Ramos (cell line): ENCODE measurements around the gene SULF2.

Source experiments
- in situ Hi-C: fragments of 300-500 bp; cut with MboI; formaldehyde crosslinking; loops from one replicate; pipeline ENCODE4 v1.14.3; 2022; ENCODE audit warnings: low sequenced_read_pairs; ENCODE audit not compliant: unreplicated experiment

The SULF2 gene

DNA sequence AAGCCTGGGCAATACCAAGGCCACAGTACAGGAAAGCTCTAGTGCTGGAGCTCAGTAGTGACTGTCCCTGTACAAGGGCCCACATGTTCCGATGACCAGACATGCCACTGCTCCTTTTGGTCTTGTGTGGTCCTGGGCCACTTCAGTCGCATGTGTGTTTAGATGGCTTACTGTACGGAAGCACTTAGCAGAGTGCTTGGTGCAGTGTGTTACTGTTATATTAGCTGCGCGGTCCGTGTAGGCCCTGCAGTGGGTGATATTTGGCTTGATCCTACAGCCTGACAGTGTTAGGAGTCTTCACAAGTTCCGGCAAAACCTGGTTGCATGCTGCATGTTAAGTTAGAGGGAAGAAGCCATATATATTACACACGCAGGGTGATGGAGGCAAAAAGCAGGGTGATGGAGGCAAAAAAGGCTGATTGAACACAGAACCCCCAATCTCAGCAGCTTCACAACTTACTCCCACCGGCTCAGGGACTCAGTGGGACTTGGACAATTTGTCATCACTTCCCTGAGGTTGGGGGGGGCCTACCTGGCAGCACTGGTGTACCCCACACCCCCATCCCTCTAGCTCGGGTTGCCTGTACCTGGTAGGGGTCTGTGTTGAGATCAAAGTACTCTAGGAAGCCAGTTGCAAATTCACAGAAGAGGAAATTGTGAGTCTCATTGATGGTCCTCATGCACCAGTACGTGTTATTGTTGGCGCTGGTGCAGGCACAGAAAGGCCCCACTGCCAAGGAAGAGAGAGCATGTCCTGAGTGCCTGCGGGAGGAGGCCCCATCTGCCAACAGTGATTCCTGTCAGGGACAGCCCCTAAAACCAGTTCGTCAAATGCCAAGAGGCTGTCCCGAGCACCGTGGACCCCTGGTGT is 122.6 kb downstream of the SULF2 start:
- in situ Hi-C loops, result no loop called here

DNA sequence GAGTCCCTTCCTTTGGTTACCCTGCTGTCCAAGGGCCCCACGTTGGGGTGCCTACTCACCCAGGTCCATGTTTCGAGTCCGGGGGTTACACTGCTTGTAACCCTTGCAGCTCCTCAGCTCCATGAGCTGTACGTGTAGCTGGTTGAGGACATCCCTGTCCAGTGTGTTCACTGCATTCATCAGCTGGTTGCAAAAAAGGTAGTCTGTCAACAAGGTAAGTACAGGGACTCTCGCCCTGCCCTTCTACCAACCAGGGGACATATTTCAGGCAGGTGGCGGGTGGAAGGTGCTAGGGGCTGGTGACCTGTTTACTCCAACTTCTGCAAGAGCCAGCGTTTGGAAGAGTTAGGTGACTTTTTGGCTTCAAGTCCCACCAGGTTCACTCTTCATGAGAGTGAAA is 123.6 kb downstream of the SULF2 start:
- in situ Hi-C loops, result no loop called here

DNA sequence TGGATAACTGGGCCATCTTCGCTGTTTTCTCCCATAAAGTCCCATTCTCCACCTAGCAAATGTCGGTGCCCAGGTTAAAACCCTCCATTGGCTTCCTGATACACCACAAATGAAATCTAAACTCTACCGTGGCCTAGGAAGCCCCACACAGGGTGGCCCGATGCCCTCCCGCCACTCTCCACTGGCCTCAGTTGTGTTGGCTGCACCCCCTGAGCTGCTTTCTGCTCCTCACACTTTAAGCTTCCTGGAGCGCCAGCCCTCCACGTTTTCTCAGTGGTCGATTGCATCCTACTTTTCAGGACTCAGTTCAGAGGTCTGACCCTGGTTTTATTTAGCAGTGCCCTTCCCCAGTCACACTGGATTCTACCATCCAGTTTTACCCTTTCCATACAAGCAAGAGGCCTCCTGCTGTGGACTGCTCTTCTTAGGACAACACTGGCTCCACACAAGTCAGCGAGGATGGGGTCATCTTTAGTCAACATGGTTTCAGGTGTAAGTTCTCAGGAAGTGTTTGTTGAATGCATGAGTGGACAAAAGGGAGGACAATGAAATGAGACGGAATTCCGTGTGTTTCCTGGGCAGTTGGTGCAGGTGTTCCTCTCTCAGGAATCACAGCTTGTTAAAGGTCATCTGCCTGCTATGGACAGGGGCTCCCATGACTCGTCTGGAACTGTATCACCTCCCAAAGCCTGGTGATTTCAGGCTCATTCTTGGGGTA is 124.1 kb downstream of the SULF2 start:
- in situ Hi-C loops, result no loop called here

- in situ Hi-C loops, result no loop called here
Measured at GRCh38 chr20:47660602-47660905, 124.7 kb downstream of the SULF2 start.

DNA sequence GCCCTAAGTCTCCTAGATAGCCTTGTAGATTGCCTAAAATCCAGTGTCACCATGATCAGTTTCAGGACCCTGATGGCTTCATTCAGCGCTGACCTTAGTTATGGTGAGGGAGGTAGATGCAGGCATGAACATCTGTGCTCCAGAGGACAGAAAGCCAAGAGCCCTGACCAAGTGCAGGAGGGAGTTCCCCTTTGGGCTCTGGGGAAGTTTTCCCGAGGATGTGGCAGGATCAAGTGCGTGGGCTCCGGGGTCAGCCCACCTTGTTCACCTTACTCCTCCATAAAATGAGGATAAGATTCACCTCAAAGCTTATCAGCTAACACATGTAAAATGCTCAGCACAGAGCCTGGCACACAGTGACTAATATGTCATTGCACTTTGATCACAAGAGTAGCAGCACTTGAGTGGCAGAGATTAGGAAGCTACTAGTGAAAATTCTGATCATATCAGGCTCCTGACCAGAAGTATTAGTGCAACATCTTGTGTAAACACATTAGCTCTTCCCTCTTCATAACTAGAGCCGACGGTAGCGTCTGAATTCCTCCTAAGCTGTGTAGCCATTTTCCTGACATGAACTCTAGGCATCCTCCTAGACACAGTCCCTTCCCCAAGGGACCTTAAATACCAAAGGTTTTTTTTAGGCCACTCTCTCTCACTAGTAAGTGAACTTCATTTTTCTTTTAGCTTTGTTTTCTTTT is 125.2 kb downstream of the SULF2 start:
- in situ Hi-C loops, result no loop called here

- in situ Hi-C loops, result no loop called here
Measured at GRCh38 chr20:47656318-47656717, 129.0 kb downstream of the SULF2 start.

- in situ Hi-C loops, result no loop called here
Measured at GRCh38 chr20:47655635-47656034, 129.6 kb downstream of the SULF2 start.

GRCh38 chr20:47654370-47654769 is 130.9 kb downstream of the SULF2 start:
- in situ Hi-C loops, result no loop called here

DNA sequence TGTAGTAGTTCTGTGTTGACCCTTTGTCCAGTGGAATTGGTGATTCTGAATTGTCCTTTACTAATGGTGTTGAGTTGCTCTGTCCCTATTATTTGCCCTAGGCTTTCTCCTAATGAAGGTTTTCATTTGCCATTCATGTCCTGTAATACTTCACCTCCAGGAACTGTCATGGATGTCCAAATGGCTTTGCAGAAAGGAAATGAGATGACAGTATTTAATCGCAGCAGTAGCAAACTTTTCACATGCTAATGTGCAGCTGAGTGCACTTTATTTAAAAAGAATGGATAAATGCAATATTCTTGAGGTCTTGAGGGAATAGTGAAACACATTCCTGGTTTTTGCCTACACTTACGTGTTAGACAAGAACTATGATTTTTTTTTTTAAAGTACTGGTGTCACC is 131.4 kb downstream of the SULF2 start:
- in situ Hi-C loops, result no loop called here

DNA sequence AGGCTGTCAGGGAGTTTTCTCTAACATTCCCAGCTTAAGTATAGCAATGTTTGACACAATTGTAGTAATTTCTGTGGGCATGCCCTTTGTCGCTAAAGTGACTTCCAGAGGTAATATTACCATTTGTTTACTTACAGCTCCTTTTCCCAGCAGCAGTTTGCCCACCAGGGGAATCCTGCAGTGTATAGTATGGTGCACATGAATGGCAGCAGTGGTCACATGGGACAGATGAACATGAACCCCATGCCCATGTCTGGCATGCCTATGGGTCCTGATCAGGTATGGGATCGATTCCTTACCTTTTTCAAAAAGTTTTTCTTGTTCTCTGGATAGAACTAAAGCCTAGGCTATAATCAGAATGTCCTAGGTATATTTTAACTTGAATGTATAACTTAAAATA is 132.5 kb downstream of the SULF2 start:
- in situ Hi-C loops, result no loop called here

DNA sequence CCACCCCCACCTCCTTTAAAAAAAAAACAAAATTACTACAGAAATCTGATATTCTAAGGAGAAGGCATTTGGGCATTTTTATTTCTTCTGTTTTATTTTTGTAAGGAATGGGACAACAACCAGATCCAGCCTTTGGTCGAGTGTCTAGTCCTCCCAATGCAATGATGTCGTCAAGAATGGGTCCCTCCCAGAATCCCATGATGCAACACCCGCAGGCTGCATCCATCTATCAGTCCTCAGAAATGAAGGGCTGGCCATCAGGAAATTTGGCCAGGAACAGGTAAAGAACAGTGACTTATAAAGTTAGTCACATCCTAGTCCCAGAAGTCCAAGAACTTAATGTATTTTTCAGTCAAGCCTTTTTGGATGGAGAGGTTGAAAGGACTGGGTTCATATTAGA is 133.0 kb downstream of the SULF2 start:
- in situ Hi-C loops, result no loop called here

DNA sequence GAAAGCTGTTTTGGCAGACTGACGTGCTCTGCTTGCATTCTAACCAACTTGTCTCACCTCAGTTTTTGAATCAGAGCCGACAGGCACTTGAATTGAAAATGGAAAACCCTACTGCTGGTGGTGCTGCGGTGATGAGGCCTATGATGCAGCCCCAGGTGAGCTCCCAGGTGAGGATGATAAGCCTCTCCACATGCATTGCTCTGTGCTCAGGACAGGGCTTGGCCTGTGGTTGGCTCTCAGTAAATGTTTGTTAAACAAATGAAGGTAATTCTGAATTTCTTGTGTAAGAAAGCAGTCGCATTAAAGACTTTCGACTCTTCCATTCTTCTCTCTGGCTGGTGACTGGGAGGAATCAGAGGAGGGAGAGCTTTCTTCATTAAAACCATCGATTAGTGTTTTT is 136.3 kb downstream of the SULF2 start:
- in situ Hi-C loops, result no loop called here

DNA sequence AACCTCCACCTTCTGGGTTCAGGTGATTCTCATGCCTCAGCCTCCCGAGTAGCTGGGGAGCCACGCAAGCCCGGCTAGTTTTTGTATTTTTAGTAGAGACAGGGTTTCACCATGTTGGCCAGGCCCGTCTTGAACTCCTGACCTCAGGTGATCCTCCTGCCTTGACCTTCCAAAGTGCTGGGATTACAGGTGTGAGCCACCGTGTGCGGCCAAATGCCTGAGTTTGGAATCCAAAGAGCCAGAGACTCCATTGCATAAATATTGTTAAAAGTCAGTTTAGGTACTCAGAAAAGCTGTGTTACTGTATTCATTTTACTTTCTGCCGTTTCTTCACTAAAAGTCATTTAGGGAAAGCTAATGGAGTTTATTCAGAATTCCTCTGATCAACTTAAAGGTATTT is 137.3 kb downstream of the SULF2 start:
- in situ Hi-C loops, result no loop called here

- in situ Hi-C loops, result no loop called here
Measured at GRCh38 chr20:47645632-47646031, 139.6 kb downstream of the SULF2 start.

GRCh38 chr20:47642624-47643023 is 142.7 kb downstream of the SULF2 start:
- in situ Hi-C loops, result no loop called here

DNA sequence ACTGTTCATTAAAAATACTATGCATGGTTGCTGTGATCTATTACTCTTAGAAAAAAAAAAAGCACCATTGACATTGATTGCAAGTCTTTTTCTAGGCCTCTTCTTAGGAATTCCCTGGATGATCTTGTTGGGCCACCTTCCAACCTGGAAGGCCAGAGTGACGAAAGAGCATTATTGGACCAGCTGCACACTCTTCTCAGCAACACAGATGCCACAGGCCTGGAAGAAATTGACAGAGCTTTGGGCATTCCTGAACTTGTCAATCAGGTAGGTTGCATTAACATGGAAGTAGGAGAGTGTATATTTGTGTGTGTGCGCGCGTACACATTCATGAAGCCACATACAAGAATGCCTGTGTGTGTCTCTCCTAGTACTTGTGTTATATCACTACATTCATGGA is 143.2 kb downstream of the SULF2 start:
- in situ Hi-C loops, result no loop called here

GRCh38 chr20:47638851-47639250 is 146.4 kb downstream of the SULF2 start:
- in situ Hi-C loops, result no loop called here

DNA sequence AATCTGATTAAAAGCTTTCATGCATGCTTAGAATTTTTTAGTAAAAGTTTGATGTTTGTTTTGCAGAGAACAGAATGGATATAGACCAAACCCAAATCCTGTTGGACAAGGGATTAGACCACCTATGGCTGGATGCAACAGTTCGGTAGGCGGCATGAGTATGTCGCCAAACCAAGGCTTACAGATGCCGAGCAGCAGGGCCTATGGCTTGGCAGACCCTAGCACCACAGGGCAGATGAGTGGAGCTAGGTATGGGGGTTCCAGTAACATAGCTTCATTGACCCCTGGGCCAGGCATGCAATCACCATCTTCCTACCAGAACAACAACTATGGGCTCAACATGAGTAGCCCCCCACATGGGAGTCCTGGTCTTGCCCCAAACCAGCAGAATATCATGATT is 150.0 kb downstream of the SULF2 start:
- in situ Hi-C loops, result no loop called here

DNA sequence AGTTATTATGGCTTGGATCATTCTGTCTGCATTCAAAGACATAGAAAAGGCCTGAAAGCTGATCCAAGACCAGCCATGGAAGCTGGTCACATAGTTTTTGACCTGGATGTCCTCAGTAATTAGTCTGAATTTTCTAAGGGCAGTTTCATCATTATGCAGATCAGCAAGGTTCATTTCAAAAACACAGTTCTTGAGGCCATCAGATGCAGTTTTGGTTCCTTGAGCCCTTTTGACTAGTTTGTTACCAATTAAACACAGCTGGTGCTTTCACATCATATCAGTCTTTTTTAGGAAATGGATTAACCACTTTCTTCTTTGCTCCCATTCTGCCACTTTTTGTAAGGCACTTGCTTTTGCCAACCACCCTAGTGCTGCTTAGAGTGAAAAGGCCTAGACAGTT is 154.2 kb downstream of the SULF2 start:
- in situ Hi-C loops, result no loop called here

DNA sequence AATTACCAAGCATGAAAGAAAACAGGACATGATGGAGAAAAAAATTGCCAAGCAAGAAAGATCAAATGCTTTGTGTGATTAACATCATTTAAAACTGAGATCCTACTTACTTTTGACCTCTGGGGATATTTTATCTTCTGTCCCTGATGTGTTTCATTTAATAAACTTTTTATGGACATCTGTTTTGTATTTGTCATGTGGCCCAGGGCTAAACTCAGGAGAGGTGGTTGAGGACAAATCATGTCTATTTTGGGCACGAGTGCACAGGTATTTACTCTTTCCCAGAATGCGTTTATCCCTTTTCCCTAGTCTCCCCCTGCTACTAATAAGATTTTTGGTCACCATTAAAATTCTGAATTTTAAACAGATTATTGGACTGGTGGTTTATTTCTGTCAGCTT is 155.4 kb downstream of the SULF2 start:
- in situ Hi-C loops, result loop anchor here (10.0 kb wide), 3 partner anchors 235 to 415 kb away; no protein-coding TSS in a partner anchor

- in situ Hi-C loops, result loop anchor here (10.0 kb wide), 3 partner anchors 233 to 413 kb away; no protein-coding TSS in a partner anchor
Measured at GRCh38 chr20:47627540-47627939, 157.7 kb downstream of the SULF2 start.
